Activated naive CD4-positive, alpha-beta T cell (primary cell): ENCODE results near the gene FNBP1.
A peak's percentile ranks its signal among the peaks of the same experiment; 100 is the strongest.

Experiments used
- DNase-seq, 4 experiments: peaks; one replicate each; lab custom pipeline; 2025; lab: John Stamatoyannopoulos, UW

FNBP1 gene

DNA sequence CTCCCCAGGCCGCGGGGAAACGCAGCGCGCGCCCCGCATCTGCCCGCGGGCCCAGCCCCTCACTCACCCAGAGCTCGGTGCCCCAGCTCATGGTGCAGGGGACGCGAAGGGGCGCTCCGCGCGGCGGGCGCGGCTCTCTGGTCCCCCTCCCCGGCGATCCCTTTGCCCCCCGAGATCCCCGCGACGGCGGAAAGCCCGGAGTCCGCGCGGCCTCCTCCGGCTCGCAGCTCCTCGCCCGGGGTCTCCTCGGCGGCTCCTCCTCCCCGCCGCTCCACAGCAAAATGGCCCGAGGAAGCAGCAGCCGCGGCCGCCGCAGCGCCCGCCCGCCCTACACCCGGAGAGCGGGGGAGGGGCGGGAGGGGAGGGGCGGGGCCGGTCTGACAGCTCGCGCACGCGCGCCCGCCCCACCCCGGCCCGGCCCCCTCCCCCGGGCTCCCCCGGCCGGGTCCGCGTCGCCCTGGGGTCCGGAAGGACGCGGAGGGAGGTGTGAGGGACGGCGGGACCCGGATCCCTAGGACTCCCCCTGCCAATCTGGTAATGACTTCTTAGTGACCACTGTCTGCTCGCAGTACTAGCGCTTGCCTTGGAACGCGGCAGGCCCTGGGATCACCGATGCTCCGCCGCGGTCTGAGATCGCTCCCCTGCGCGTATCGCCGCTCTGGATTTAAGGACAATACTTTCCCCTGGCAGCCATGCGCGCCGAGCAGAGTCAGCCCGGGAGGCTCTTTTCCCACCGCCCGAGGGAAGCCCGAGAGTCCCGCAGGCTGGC, at the start of gene FNBP1:
Gene FNBP1, minus strand, starts transcription at position 305 of the 769 bp plus-strand sequence. Its CDS starts 214 bp downstream, at position 91.
- peak; percentile 48 to 79 (median 61) for DNase-seq

DNA sequence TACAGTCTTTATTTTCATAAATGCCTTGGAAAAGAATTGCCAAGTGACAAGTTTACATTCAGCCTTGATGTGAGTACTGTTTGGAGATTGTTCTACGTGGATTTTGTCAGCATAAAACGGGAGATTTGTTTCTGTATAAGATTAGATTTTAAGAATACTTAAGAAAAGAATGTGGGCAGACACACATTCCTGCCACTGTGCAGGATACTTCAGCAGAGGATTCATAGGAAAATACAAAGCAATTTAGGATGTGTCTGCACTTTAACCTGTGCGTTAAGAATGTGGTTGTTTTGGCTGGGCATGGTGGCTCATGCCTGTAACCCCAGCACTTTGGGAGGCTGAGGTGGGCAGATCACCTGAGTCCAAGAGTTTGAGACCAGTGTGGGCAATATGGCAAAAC, 47.9 kb upstream of the FNBP1 start:
- DNase-seq, result no peak

DNA sequence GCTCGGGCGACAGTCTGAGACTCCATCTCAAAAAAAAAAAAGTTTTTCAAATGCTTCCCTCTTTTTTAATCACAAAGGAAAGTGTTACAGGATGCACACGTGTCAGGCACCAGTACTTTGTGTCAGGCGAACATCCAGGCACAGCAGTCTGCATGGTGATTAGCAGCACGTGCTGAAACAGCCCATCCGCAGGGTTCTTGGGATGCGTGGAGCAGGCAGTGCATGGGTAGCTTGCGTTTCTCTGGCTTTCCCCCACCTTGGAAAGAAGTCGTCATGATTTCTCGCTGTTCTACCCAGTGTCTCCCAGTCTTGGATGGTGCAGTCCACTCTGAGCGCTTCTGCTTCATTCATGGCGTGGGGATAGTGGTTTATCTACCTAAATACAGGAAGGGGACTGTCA, 46.2 kb upstream of the FNBP1 start:
- DNase-seq, result no peak

DNA sequence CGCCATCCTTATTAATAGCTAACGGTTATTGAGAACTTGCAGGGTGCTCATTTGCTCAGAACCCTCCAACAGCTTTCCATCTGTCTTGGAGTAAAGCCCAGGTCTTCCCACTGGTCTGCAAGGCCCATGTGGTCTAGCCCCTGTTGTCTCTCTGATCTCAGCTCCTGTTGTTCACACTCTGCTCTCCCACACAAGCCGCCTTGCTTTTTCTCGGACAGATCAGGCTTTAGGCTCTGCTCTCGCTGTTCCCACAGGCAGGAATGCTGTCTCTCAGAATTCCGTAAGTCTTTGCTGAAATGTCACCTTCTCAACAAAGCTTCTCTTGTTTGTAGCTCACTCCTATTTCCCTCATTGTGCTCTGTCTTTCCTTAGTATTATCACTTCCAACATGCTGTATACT, 45.1 kb upstream of the FNBP1 start:
- DNase-seq, result no peak

DNA sequence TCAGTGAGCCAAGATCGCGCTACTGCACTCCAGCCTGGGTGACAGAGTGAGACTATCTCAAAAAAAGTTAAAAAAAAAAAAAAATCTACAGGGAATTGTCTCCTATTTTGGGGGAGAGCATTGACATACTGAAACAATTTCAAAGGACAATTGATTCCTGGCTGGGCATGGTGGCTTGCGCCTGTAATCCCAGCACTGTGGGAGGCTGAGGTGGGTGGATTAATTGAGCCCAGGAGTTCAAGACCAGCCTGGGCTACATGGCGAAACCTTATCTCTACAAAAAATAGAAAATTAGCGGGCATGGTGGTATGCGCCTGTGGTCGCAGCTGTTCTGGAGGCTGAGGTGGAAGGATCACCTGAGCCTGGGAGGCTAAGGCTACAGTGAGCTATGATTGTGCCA, 41.3 kb upstream of the FNBP1 start:
- DNase-seq, result no peak

DNA sequence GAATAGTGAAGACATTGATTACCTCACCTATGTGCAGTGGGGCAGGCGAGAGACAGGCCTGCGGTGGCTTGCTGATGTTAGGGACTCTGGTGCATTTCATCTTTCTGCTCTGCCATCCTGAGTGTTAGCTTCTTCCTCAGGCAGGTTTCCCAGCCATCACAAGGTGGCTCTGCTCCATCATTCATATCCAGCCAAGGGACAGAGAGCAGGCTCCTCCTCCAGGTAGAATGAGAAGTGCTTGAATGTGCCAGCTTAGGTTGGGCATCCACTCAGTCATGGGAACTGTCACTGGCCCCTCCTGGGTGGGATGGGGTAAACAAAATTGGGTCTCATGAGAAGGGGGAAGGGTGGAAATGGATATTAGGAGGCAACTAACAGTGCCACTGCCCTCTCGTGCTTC, 35.6 kb upstream of the FNBP1 start:
- DNase-seq, result no peak

DNA sequence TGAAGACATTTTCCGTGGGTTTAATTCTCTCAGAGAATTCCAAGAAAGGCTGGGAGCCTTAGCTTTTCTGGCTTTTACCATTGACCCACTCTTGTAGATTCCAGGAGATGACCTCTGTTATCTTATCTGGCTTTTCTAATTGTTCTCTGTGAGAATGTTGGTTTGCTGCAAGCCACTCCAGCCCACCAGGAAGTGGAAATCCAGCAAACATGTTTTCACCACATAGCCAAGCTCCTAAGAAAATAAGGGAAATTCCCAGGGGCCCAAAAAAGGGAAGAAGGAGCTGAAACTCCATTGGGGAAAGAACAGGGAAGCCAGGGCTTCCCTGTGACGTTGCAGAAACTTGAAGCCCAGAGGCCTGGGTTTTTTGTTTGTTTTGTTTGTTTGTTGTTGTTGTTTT, 30.4 kb upstream of the FNBP1 start:
- no peak for DNase-seq

DNA sequence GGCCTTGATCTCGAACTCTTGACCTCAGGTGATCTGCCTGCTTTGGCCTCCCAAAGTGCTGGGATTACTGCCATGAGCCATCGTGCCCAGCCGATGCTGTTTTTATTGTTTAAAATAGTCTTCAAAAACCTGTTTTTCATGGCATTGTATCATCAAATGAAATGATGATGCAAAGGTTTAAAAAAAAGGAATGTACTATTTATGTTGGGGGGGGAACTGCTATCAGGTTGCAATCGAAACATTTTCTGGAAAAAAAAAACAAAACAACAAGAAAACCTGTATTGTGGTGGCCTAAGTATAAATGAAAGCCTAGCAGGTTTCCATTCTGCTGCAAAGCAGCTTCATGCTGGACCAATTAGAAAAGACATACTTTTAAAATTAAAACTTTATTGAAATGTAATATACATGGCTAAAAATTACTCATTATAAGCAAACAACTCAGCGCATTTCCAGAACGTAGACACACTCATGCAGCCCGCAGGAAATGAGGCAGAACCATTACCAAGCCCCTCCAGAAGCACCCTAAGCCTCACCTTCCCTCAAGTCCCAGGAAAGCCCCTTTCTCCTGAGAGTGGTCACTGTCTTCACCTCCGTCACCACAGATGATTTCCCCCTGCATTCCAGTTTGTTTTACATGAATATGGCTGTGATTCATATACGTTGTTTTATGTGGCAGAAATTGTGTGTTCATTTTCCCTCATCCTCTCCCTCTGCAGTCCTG, 29.7 kb upstream of the FNBP1 start:
- no peak for DNase-seq

DNA sequence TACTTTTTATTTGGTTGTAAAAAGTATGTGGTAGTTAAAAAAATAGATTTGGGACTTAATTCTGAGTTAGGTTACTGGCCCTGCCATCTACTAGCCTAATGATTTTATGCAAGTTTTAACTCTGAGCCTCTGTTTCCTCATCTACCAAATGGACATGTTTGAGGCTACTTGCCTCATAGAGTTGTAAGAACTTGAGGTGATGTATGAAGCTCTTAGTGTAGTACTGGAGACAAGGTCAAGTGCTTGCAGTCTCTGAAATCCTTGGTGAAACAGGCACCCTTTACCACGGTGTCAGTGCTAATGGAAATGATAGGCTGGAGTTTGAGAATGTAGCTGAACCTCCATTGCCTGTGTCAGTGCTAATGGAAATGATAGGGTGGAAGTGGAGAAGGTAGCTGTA, 26.1 kb upstream of the FNBP1 start:
- no peak for DNase-seq

DNA sequence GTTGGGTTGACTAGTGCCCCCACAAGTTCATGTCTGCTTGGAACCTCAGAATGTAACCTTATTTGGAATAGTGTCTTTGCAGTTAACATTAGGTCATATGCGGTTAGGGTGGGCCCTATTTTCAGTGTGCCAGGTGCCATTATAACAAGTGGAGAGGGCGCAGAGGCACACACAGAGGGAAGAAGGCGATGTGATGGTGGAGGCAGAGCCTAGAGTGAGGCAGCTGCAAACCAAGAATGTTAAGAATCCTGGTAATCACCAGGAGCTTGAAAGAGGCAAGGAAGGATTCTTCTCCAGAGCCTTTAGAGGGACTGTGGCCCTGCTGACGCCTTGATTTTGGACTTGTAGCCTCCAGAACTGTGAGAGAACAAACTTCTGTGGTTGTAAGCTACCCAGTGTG, 21.6 kb upstream of the FNBP1 start:
- DNase-seq, result no peak

DNA sequence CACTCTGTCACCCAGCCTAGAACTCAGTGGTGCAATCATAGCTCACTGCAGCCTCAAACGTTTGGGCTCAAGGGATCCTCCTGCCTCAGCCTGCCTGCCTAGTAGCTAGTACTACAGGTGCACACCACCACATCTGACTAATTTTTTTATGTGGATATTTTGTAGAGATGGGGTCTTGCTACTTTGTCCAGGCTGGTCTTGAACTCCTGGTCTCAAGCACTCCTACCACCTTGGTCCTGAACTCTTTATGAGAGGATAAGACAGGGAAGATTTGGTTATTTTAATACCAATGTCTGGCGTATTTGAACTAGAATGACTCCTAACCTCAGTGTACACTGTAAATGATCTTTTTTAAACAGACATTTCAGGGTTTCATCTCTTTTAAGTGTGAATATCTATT, 19.8 kb upstream of the FNBP1 start:
- no peak for DNase-seq

DNA sequence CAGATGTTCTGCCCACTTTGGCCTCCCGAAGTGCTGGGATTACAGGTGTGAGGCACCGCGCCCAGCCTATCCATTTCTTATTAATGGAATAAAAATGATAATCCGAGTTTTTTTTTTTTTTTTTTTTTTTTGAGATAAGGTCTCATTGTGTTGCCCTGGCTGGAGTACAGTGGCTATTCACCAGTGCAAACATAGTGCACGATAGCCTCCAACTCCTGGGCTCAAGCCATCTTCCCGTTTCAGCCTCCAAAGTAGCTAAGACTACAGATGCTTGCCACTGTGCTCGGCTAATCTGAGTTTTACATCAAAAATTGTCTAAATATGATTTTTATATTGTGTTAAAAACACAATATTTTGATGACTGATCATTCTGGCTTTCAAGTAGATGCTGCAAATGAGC, 17.3 kb upstream of the FNBP1 start:
- no peak for DNase-seq

DNA sequence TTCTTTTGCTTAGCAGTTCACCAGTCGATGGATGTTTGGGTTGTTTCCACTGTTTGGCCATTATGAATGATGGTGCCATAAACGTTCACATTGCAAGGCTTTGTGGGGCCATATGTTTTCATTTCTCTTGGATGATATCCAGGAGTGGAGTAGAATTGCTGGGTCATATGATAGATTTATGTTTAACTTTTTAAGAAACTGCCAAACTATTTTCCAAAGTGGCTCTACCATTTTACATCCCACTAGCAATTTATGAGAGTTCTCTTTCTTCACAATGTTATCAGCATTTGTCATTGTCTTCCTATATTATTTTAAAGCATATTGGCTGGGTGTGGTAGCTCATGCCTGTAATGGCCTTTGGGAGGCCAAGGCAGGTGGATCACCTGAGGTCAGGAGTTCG, 15.9 kb upstream of the FNBP1 start:
- no peak for DNase-seq

DNA sequence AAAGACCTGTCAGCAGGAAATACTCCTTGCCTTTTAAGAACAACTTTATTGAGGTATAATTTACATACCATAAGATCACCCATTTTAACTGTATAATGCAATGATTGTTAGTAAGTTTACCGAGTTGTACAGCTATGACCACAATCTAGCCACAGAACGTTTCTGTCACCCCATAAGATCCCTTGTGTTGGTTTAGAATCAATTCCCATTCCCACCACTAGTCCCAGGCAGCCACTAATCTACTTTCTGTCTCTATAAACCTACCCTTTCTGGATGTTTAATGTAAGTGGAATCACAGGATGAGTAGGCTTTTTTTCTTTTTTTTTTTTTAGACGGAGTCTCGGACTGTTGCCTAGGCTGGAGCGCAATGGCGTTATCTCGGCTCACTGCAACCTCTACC, 15.2 kb upstream of the FNBP1 start:
- no peak for DNase-seq

DNA sequence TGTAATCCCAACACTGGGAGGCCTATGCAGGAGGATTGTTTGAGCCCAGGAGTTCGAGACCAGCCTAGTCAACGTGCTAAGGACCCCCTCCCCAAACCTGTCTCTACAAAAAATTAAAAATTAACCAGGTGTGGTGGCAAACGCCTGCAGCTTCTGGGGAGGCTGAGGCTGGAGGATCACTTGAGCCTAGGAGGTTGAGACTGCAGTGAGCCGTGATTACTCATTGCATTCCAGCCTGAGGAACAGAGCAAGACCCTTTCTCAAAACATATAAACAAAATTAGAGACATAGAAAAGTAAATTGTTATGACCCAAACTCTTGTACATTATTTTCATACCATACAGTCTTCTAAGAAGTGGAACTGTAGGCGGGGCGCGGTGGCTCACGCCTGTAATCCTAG, 11.8 kb upstream of the FNBP1 start:
- no peak for DNase-seq

DNA sequence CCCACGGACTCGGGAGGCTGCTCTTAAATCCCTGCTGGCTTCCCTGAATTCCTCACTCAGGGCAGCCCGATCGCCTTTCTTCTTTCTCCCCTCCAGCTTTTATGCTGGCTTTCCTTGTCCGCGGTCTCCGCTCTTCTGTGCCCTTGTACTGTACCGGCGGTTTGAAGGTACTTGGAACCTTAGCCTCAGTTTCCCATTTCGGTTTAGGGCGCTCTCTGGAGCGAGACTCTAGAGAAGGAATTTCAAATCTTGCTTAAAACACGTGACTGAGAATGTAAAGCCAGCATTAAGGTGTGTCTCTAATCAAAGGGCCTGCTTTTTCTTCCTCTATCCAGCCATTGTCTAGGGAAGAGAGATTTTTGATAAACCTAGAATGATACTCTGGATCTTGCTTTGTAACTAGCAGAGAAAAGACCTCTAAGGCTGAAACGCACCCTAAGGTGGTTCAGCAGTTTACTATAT, 11.4 kb upstream of the FNBP1 start:
- DNase-seq, result no peak

DNA sequence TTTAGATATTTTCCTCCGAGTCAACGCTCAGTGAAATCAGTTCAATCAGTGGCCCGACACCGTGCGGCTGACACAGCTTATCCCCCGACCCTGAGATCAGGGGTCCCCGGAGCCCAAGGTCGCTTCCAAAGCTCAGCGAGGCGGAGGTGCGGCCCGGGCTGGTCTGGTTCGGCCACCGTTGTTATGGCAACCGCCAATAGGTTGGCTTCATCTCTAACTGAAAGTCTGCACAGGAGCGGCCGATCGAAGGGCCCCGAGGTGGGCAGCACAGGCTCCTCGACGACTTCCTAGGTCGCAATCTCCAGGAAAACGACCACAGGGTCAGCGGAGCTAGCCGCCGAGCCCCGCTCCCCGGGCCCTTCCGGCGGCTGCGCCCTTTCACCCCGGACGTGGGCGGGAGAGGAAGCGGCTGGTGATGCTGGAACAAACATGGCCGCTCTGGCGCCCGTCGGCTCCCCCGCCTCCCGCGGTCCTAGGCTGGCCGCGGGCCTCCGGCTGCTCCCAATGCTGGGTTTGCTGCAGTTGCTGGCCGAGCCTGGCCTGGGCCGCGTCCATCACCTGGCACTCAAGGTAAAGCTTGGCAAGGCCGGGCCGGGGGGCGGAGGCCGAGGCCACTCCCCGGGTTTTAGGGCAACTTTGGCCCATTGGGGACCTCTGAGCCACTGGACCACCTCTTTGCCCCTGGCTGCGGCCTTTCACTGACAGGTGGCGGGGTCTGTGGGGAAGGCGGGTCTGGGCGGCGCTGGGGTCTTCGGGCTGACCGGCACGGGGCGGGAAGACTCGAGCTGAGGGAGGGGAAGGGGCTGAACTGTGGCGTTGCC, 10.7 kb upstream of the FNBP1 start, which contains the start of gene GPR107:
Gene GPR107, plus strand, starts transcription at position 403 of the 821 bp plus-strand sequence. Its CDS starts 27 bp downstream, at position 430.
- DNase-seq, result peak; percentile 49 to 68 (median 58)

DNA sequence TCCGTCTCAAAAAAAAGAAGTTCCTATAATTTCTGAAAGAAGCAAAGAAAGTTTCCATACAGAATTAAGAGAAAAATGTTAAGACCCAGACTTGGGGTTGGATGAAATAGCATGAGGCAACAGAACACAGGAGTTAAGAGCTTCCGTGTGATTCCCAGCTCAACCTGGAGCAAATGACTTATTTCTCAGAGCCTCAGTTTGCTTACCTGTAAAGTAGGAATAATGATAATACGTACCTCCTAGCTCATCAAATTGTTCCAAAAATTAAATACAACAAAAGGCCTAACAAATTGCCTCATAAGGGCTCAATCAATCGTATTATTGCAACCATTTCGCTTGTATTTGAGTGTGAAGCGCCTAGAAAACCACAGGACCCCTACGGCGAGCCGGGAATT, 10.1 kb upstream of the FNBP1 start:
- no peak for DNase-seq

DNA sequence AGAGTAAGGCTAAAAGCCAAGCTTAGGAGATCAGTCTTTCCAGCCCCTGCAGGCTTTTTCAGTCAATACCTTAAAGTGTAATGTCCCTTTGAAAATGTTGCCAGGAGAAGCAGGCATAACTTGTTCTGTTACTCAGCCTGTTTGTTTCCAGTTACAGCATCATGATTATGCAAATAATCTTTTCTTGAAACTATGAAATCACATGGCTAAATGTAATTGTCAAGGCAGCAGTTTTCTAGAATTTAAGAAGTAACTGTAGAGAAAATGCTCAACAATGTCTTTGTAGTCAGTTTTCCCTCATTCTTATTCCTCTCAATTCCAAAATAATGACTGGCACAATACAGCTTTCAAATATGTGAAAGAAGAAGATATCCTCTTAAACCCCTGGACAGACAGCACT, 8.9 kb upstream of the FNBP1 start:
- DNase-seq, result no peak

DNA sequence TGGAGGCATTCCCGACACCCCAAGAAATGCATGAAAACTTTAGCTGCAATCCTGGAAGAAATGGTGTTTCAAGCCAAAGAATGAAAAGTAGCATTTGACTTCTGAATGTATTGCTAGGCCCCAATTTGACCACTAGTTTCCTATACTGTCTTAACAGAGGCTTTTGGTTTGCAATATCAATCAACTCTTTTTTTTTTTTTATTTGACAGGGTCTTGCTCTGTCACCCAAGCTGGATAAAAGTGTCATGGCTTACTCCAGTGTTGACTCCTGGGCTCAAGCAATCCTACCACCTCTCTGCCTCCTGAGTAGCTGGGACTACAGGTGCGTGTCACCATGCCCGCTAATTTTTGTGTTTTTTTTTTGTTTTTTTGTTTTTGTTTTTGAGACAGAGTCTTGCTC, 7.5 kb upstream of the FNBP1 start:
- DNase-seq, result no peak

DNA sequence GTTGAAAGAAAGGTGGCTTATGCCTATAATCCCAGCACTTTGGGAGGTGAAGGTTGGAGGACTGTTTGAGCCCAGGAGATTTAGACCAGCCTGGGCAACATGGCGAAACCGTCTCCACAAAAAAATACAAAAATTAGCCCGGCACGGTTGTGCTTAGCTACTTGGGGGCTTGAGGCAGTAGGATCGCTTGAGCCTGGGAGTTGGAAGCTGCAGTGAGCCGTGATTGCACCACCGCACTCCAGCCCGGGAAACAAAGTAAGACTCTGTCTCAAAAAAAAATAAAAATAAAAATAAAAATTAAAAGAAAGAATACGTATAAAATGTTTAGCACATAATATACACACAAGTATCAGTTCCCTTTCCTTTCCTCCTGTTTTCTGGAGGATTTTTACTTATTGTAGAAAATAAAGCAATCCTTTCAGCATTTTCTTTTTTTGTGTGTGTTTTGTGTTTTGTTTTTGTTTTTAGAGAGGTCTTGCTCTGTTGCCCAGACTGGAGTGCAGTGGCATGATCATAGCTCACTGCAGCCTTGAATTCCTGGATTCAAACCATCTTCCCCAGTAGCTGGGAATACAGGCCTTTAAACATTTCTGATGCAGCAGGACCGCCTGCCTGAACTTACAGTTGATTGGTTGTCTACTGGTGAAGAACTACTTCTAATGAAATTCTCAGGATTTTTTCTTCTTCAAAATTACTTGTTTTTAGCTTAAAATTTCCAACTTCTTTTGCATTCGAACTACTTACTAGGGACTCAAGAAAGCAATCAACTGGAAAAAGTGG, 6.6 kb upstream of the FNBP1 start:
- no peak for DNase-seq
